Measurements from ENCODE around the gene CDK19. TPM values are rescaled to one million over a fixed set of nuclear protein-coding genes. Genes with fewer than 3 reads are reported as not detected.
A peak's percentile ranks its signal among the peaks of the same experiment; 100 is the strongest.

CDK19 gene
- total RNA-seq, 1 donor from 2014 or later: 34.4 TPM

GRCh38 chr6:110823146-110823545, 7.9 kb upstream of the CDK19 start:
- H3K4me1 ChIP-seq: no peaks in the 10 kb centered on the region
- Mint-ChIP-seq H3K4me1 (no peaks in the 10 kb centered on the region), H3K27ac (no peak overlapping the region)

GRCh38 chr6:110822249-110822648, 7.0 kb upstream of the CDK19 start:
- H3K79me2 ChIP-seq (ENCODE audit: low read depth): no peaks in the 10 kb centered on the region
- H2AFZ ChIP-seq (replicated peaks): no peak overlapping the region
- no peaks in the 10 kb centered on the region for H3K9me3 Mint-ChIP-seq
- no peaks in the 10 kb centered on the region for H4K20me1 ChIP-seq (ENCODE audit: low read depth)
- H3K36me3 ChIP-seq: no peaks in the 10 kb centered on the region
- H3K9me3 ChIP-seq (ENCODE audit: low read depth): no peaks in the 10 kb centered on the region
- H3K4me3 ChIP-seq: no peak overlapping the region
- no peaks in the 10 kb centered on the region for H3K27me3 ChIP-seq
- no peaks in the 10 kb centered on the region for H3K4me1 ChIP-seq
- H3K36me3 Mint-ChIP-seq: no peaks in the 10 kb centered on the region
- H3K27ac Mint-ChIP-seq: no peak overlapping the region
- peaks cover 2% of the 10 kb centered on the region for H3K27me3 Mint-ChIP-seq (ENCODE audit: insufficient read depth, low read depth)
- H3F3A ChIP-seq (ENCODE audit: low read depth): no peaks in the 10 kb centered on the region
- H3K9ac ChIP-seq: no peak overlapping the region
- H3K4me3 Mint-ChIP-seq: no peak overlapping the region
- no peak for DNase-seq (ENCODE audit: low spot score)
- no peaks in the 10 kb centered on the region for H3K4me1 Mint-ChIP-seq
- H3K27ac ChIP-seq: no peak overlapping the region
- H3K4me2 ChIP-seq: no peak overlapping the region
- TF ChIP-seq EZH2 (IDR thresholded peaks at IDR 0.05): no peak
- TF ChIP-seq EZH2phosphoT487 (IDR thresholded peaks at IDR 0.05): no peak
- no peak for TF ChIP-seq CTCF (IDR thresholded peaks at IDR 0.05)

More at GRCh38 chr6:110823146-110823545, 7.9 kb upstream of the CDK19 start:
- no peak overlapping the region for H3K4me3 ChIP-seq
- H3K27ac ChIP-seq: no peak overlapping the region
- no peaks in the 10 kb centered on the region for H3K36me3 ChIP-seq
- no peak overlapping the region for H3K9ac ChIP-seq
- no peaks in the 10 kb centered on the region for H3K27me3 ChIP-seq
- Mint-ChIP-seq H3K27me3 (ENCODE audit: insufficient read depth, low read depth) (peaks cover 2% of the 10 kb centered on the region), H3K4me3 (no peak overlapping the region), H3K36me3 (no peaks in the 10 kb centered on the region), H3K9me3 (no peaks in the 10 kb centered on the region)
- DNase-seq (ENCODE audit: low spot score): no peak
- no peaks in the 10 kb centered on the region for H4K20me1 ChIP-seq (ENCODE audit: low read depth)
- H2AFZ ChIP-seq (replicated peaks): no peak overlapping the region
- H3K79me2 ChIP-seq (ENCODE audit: low read depth): no peaks in the 10 kb centered on the region
- H3K9me3 ChIP-seq (ENCODE audit: low read depth): no peaks in the 10 kb centered on the region
- H3K4me2 ChIP-seq: no peak overlapping the region
- no peaks in the 10 kb centered on the region for H3F3A ChIP-seq (ENCODE audit: low read depth)
- TF ChIP-seq EZH2phosphoT487 (IDR thresholded peaks at IDR 0.05) (no peak), EZH2 (IDR thresholded peaks at IDR 0.05) (no peak), CTCF (IDR thresholded peaks at IDR 0.05) (no peak)

GRCh38 chr6:110816677-110817076, 1.4 kb upstream of the CDK19 start:
- Histone ChIP-seq H3F3A (ENCODE audit: low read depth) (peaks cover 16% of the 10 kb centered on the region), H4K20me1 (ENCODE audit: low read depth) (peaks cover 19% of the 10 kb centered on the region), H3K4me2 (peak overlapping the region; percentile 69), H3K4me3 (no peak overlapping the region), H3K27ac (no peak overlapping the region), H3K79me2 (ENCODE audit: low read depth) (peaks cover 32% of the 10 kb centered on the region), H2AFZ (replicated peaks) (no peak overlapping the region), H3K36me3 (no peaks in the 10 kb centered on the region), H3K4me1 (peaks cover 17% of the 10 kb centered on the region), H3K9me3 (ENCODE audit: low read depth) (no peaks in the 10 kb centered on the region), H3K27me3 (no peaks in the 10 kb centered on the region), H3K9ac (no peak overlapping the region)
- Mint-ChIP-seq H3K9me3 (no peaks in the 10 kb centered on the region), H3K4me1 (peaks cover 16% of the 10 kb centered on the region), H3K4me3 (peak overlapping the region; percentile 99), H3K36me3 (no peaks in the 10 kb centered on the region), H3K27ac (peak overlapping the region; percentile 99), H3K27me3 (ENCODE audit: insufficient read depth, low read depth) (peaks cover 10% of the 10 kb centered on the region)
- TF ChIP-seq EZH2phosphoT487 (IDR thresholded peaks at IDR 0.05) (no peak), EZH2 (IDR thresholded peaks at IDR 0.05) (no peak), CTCF (IDR thresholded peaks at IDR 0.05) (no peak)
- no peak for DNase-seq (ENCODE audit: low spot score)
